DND-41 (cell line): ENCODE data around the gene TMPRSS6.

Experiments used
- ATAC-seq: fragments of 200-7000 bp; cut with Tn5 transposase; 3 replicates; pipeline ENCODE4 v1.9.1; 2021; ENCODE audit warnings: low read depth; ENCODE audit not compliant: insufficient read depth
- DNase-seq: peaks from one replicate; pipeline ENCODE4 v3.0.0-alpha.2; 2020
- H2AFZ ChIP-seq: 2 replicates; pipeline ENCODE4 v1.6.0; 2012; ENCODE audit warnings: low read depth, low read length
- H3K27ac ChIP-seq: 2 replicates; pipeline ENCODE4 v1.5.1; 2012; ENCODE audit warnings: low read length, inconsistent platforms
- H3K27me3 ChIP-seq: fragments of 200-600 bp; sonication (generic); 2 replicates; pipeline ENCODE4 v1.6.0; 2012; ENCODE audit warnings: low read length, mild to moderate bottlenecking, inconsistent platforms; ENCODE audit not compliant: insufficient read depth, poor library complexity
- H3K36me3 ChIP-seq: 2 replicates; pipeline ENCODE4 v1.5.1; 2012; ENCODE audit warnings: low read length, inconsistent platforms; ENCODE audit not compliant: insufficient read depth
- H3K4me1 ChIP-seq: 2 replicates; pipeline ENCODE4 v1.5.1; 2012; ENCODE audit warnings: mild to moderate bottlenecking, low read length; ENCODE audit not compliant: insufficient read depth
- H3K4me2 ChIP-seq: 2 replicates; pipeline ENCODE4 v1.6.0; 2012; ENCODE audit warnings: mild to moderate bottlenecking, moderate library complexity, low read length, inconsistent platforms; ENCODE audit not compliant: insufficient read depth
- H3K4me3 ChIP-seq, 2 experiments: fragments of 200-600 bp in 1 of 2; shearing (Covaris generic) in 1 of 2; 2 replicates each; pipeline ENCODE4 v1.5.1; 2012 to 2016; ENCODE audit warnings: inconsistent platforms in 2 of 2, low read length in 2 of 2, mild to moderate bottlenecking in 2 of 2, low read depth in 1 of 2, moderate library complexity in 1 of 2
- H3K79me2 ChIP-seq: 2 replicates; pipeline ENCODE4 v1.6.0; 2012; ENCODE audit warnings: low read length, inconsistent platforms; ENCODE audit not compliant: insufficient read depth
- H3K9ac ChIP-seq: 2 replicates; pipeline ENCODE4 v1.6.0; 2012; ENCODE audit warnings: low read depth, mild to moderate bottlenecking, inconsistent platforms, low read length, moderate library complexity
- H3K9me3 ChIP-seq: 2 replicates; pipeline ENCODE4 v1.5.1; 2012; ENCODE audit warnings: low read length, moderate library complexity, mild to moderate bottlenecking, inconsistent platforms; ENCODE audit not compliant: insufficient read depth, severe bottlenecking
- H4K20me1 ChIP-seq: 2 replicates; pipeline ENCODE4 v1.6.0; 2012; ENCODE audit warnings: low read length; ENCODE audit not compliant: insufficient read depth
- CTCF ChIP-seq: IDR thresholded peaks from 2 replicates; pipeline ENCODE4 v1.5.1; 2012; ENCODE audit warnings: borderline replicate concordance, low read length, moderate library complexity, mild to moderate bottlenecking; ENCODE audit not compliant: poor library complexity, severe bottlenecking; ENCODE audit errors: extremely low read depth
- EZH2 ChIP-seq: IDR thresholded peaks from 3 replicates; pipeline ENCODE4 v1.6.1; 2012; ENCODE audit warnings: borderline replicate concordance, low read depth, mild to moderate bottlenecking, moderate library complexity, low read length, inconsistent platforms; ENCODE audit not compliant: severe bottlenecking

TMPRSS6 gene

GRCh38 chr22:37061611-37062375 is 47.7 kb downstream of the TMPRSS6 start:
- no peak for DNase-seq
- Histone ChIP-seq H3K4me3 (no peak overlapping the region), H3K79me2 (no peaks in the 10 kb centered on the region), H3K36me3 (peaks cover 34% of the 10 kb centered on the region), H3K4me1 (no peaks in the 10 kb centered on the region), H3K4me2 (no peak overlapping the region), H4K20me1 (peaks cover 12% of the 10 kb centered on the region; the same call in 1 of the 2 replicates), H3K9me3 (no peaks in the 10 kb centered on the region), H3K9ac (no peak overlapping the region), H2AFZ (no peak overlapping the region), H3K27ac (no peak overlapping the region), H3K27me3 (no peaks in the 10 kb centered on the region)
- TF ChIP-seq CTCF, result no peak
- TF ChIP-seq EZH2, result no peak
- ATAC-seq, result no peak

- no peak overlapping the region for H3K4me2 ChIP-seq
- no peaks in the 10 kb centered on the region for H3K9me3 ChIP-seq
- H3K9ac ChIP-seq, result no peak overlapping the region
- H4K20me1 ChIP-seq, result peaks cover 12% of the 10 kb centered on the region; the same call in 1 of the 2 replicates
- DNase-seq, result no peak
- no peaks in the 10 kb centered on the region for H3K4me1 ChIP-seq
- H3K79me2 ChIP-seq, result no peaks in the 10 kb centered on the region
- ATAC-seq, result no peak
- peaks cover 42% of the 10 kb centered on the region for H3K36me3 ChIP-seq
- H3K27me3 ChIP-seq, result no peaks in the 10 kb centered on the region
- H3K4me3 ChIP-seq, result no peak overlapping the region
- no peak overlapping the region for H2AFZ ChIP-seq
- no peak overlapping the region for H3K27ac ChIP-seq
- no peak for TF ChIP-seq CTCF
- no peak for TF ChIP-seq EZH2
Measured at GRCh38 chr22:37060801-37061610, 48.5 kb downstream of the TMPRSS6 start.

DNA sequence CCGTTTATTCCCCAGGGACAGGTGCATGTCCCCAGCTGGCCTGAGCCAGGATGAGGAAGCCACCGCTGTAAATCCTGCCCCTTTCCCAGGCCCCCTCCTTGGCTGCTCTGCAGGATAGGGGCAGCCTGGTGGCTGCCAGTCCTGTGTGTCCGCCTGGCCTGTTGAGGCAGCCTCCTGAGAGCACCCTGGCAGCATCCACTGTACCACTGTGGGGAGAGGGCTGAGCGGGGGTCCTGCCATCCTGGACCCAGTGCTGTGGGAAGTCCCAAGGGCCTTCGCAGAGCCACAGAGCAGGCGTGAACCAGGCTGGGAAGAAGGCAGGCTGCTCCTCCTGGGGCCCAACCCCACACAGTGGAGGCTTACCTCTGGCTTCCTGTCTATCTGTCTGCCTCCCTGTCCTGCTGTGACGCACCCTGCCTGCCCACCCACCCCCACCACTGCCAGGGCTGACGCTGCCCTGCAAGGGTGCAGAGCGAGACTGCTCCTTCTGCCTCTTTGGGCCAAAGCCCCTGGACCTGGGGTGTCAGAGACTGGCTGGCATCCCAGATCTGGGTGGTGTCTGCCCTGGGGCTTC is 49.5 kb downstream of the TMPRSS6 start:
- Histone ChIP-seq H3K4me3 (no peak overlapping the region), H3K4me1 (no peaks in the 10 kb centered on the region), H3K4me2 (no peak overlapping the region), H3K9ac (no peak overlapping the region), H3K79me2 (no peaks in the 10 kb centered on the region), H2AFZ (no peak overlapping the region), H3K36me3 (peaks cover 52% of the 10 kb centered on the region), H4K20me1 (peaks cover 9% of the 10 kb centered on the region), H3K27ac (no peak overlapping the region), H3K27me3 (no peaks in the 10 kb centered on the region), H3K9me3 (no peaks in the 10 kb centered on the region)
- no peak for TF ChIP-seq EZH2
- TF ChIP-seq CTCF, result no peak
- ATAC-seq (peak; percentile 36; the same call in 2 of the 3 replicates), DNase-seq (no peak)
